GM21619 (cell line): Measurements from ENCODE around the gene TCF7L1.
"Not testable (repeated sequence)": the region's sequence is repeated elsewhere in the genome, so short reads cannot be mapped to it uniquely, and the experiment has no call there.

Source experiments
- ATAC-seq: cut with Tn5 transposase; IDR thresholded peaks from one replicate; pipeline ENCODE4 v1.9.1; 2021; ENCODE audit not compliant: unreplicated experiment

The TCF7L1 gene

GRCh38 chr2:85132834-85133637 lies at the start of gene TCF7L1:
TCF7L1 (plus strand) TSS chr2:85133392; CDS start chr2:85133685, 293 bp downstream.
- no peak for ATAC-seq

GRCh38 chr2:85085563-85085962 lies 47.6 kb upstream of the TCF7L1 start:
- ATAC-seq, result no peak

GRCh38 chr2:85087541-85087940 lies 45.7 kb upstream of the TCF7L1 start:
- no peak for ATAC-seq

GRCh38 chr2:85088921-85089320 lies 44.3 kb upstream of the TCF7L1 start:
- no peak for ATAC-seq

GRCh38 chr2:85089585-85089984 lies 43.6 kb upstream of the TCF7L1 start:
- ATAC-seq, result no peak

GRCh38 chr2:85091838-85092237 lies 41.4 kb upstream of the TCF7L1 start:
- no peak for ATAC-seq

GRCh38 chr2:85095094-85095493 lies 38.1 kb upstream of the TCF7L1 start:
- no peak for ATAC-seq

- no peak for ATAC-seq
Observed at GRCh38 chr2:85096616-85097015, 36.6 kb upstream of the TCF7L1 start.

GRCh38 chr2:85104228-85104627 lies 29.0 kb upstream of the TCF7L1 start:
- no peak for ATAC-seq

- ATAC-seq, result no peak
Observed at GRCh38 chr2:85106489-85107180, 26.6 kb upstream of the TCF7L1 start.

GRCh38 chr2:85110991-85111560 lies 22.1 kb upstream of the TCF7L1 start:
- no peak for ATAC-seq

GRCh38 chr2:85111819-85112281 lies 21.3 kb upstream of the TCF7L1 start:
- ATAC-seq, result no peak

- ATAC-seq, result no peak
Observed at GRCh38 chr2:85112906-85113625, 20.1 kb upstream of the TCF7L1 start.

- ATAC-seq, result no peak
Observed at GRCh38 chr2:85114586-85115330, 18.4 kb upstream of the TCF7L1 start.

GRCh38 chr2:85116207-85116606 lies 17.0 kb upstream of the TCF7L1 start:
- no peak for ATAC-seq

- no peak for ATAC-seq
Observed at GRCh38 chr2:85119900-85120299, 13.3 kb upstream of the TCF7L1 start.

- no peak for ATAC-seq
Observed at GRCh38 chr2:85120363-85120762, 12.8 kb upstream of the TCF7L1 start.

GRCh38 chr2:85126462-85126861 lies 6.7 kb upstream of the TCF7L1 start:
- ATAC-seq, result not testable (repeated sequence)

GRCh38 chr2:85129861-85130260 lies 3.3 kb upstream of the TCF7L1 start:
- no peak for ATAC-seq

GRCh38 chr2:85130407-85130806 lies 2.8 kb upstream of the TCF7L1 start:
- ATAC-seq, result no peak

GRCh38 chr2:85131116-85131515 lies 2.1 kb upstream of the TCF7L1 start:
- ATAC-seq, result no peak
